ENCODE results near the gene CACNA1A.
"Not testable (repeated sequence)": the region's sequence is repeated elsewhere in the genome, so short reads cannot be mapped to it uniquely, and the experiment has no call there.

The CACNA1A gene

DNA sequence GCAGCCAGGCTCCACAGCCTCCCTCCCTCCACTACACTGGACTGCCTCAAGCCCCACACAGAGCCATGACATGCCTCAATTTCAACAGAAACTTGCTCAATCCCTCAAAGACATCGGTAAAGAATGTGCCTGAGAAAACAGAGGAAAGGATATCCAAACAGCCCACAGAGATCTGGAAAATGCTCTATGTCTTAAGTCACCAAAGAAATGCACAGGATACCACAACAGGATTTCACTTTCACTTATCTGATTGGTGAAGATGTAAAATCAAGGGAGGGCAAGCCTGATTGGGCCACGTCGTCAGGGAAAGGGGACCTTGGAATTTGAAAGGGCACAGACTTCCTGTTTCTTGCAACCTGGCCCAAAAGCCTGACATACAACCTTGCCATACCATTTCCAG, 14.2 kb downstream of the CACNA1A start:
- DNase-seq: no peak

DNA sequence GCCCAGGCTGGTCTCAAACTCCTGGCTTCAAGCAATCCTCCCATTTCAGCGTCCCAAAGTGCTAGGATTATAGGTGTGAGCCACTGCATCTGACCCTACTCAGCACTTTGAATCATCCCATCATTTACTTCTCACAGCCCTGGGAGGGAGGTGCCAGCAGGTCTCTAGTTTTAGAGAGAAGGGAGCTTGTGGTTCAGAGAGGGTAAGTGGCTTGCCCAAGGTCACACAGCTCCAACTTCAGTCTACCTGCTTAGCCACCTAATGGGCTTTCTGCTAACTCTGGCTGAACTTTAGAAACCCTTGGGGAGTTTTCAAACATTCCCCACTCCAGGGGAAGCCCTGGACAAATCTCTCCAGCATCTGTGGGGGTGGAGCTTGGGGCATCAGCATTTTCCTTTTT, 18.3 kb downstream of the CACNA1A start:
- DNase-seq: no peak

DNA sequence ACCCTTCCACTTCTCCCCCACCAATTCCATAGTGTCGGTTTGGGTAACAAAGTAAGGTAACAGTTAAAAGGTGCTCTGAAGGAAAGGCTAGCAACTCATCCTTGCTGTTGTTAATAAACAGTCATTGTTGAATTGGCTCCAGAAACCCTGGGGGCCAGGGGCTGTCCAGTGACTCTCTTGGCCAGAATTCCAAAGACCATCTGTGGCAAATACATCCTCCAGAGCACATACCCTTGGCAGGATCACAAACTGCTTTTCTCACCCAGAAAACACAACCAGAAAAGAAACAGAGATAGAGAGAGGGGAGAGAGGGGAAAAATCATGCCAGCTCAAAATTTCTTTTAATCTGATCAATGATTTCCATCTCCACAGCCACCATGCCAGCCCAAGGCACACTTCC, 22.1 kb downstream of the CACNA1A start:
- no peak for DNase-seq

DNA sequence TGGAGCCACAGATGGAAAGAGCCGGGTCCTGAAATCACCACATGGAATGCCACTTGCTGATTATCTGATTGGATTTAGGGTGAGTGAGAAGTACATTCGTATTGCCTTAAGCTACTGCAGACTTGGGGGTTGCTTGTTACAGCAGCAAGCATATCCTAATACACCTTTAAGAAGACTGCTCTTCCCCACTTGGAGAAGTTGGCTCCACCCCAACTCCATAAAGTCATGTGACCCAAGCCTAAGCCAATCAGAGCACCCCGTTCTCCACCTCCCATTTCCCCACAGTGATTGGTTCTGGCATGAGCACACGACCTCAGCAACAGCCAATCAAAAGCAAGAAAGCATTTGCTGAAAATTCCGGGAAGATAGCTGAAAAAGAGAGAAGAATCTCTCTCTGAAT, 23.1 kb downstream of the CACNA1A start:
- no peak for DNase-seq

DNA sequence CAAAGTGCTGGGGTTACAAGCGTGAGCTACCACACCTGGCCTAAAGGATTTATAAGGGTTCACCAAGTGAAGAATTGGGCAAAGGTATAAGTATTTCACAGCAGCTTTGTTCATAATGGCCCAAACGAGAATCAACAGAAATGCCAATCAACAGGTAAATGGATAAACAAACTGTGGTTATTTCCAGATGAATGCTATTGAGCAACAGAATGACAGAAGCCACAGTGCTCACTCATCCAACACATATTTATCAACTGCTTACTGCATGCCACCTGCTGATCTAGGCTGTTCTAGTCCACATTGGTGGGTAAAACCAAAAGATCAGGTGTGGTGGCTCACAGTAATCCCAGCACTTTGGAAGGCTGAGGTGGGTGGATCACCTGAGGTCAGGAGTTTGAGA, 27.7 kb downstream of the CACNA1A start:
- no peak for DNase-seq

DNA sequence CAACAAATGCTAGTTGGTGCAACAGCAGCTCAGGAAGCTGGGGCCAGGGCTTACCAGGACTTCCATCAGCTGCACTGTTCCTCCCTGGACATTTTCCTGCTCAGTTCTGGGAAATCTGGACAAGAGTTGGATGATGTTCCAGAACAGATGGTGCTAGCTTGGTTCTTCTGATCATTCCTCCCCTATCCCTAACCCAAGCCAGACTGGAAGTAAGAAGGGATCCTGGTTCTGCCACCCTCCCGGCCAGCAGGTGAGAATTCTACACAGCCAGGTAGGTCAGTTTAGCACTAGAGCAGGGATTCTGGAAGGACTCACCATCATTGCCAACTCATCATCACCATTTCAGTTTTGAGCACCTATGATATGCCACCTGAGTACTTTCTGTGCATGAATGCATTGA, 30.2 kb downstream of the CACNA1A start:
- no peak for DNase-seq

DNA sequence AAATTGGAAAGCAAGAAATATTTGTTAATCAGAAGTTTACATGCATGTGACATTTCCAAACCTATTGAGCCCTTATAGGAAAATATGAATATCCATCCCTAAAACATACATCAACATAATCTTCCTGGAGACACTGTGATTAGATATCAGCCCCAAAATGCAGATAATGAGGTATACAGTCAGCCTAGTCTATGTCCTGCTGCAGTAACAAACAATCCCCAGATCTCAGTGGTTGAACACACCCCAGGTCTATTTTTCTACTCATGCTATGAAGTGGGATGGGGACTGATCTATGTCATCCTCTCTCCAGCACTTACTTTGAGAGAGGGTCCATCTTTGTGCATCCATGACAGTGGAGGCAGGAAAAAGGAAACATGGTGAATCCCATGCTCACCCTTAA, 31.2 kb downstream of the CACNA1A start:
- DNase-seq: no peak

DNA sequence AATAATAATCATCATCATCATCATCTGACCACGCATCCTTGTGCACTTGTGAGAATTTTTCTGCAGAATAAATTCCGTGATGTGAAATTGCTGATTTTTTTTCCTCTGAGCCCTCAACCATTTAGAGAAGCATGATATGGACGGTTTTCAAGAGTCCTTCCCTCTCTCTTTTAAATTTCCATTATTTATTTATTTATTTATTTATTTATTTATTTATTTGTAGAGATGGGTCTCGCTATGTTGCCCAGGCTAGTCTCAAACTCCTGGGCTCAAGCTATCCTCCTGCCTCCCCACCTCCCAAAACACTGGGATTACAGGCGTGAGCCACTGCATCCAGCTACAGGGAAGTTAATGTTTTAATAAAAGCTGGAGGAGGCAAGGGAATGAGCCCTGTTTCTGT, 39.6 kb downstream of the CACNA1A start:
- no peak for DNase-seq

DNA sequence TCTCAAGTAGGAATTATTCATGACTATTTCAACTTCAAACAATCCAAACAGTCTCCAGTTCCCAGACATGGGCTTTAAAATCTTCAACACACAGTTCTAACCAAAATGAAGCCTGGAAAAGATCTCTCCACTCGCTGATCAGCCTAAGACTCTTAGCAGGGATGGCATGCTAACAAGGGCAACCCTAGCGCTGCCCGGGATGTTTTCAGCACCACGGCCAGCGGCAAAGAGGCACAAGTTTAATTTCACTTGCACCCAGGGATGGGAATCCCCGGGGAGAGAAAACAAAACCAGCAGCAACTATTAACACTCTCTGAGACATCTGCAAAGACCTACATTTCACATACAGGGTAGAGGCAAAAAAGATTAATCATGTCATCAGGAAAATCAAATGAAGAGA, 43.0 kb downstream of the CACNA1A start:
- peak in 1 of 2 donors; percentile 2 for DNase-seq

DNA sequence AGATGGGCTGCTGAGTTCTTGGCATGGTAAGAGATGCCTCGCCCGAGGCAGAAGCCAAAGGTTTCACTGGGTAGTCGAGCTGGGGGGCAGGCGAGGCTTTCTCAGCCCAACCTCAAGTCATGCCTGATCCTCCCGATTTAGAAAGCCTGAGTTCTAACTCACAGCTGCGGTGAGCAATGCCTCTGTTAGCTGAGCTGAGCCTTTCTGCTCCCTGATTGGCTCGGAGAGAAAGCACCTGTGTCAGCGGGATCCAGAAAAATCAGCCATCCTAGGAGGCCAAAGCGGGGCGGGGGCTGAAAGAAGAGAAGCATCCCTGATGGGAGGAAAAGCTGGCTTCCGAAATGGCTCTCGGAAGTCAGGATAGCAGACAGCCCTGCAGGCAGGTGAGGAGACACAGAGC, 44.7 kb downstream of the CACNA1A start:
- DNase-seq: no peak

DNA sequence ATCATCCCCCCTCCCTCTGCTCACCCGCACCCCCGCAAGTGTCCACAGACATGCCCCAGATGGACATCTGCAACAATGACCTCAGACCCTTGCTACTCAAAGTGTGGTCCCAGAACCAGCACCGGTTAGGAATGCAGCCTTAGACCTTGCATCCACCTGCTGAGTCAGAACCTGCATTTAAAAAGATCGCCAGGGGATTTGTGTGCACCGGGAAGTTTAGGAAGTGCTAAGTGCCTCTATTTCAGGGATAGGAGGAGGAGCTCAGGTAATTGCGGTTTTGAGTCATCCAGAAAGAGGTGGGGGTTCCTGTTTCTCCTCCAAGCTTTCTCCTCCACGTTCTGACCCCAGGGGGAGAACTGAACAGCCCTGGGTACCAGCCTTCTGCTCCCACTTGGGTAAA, 46.2 kb downstream of the CACNA1A start:
- DNase-seq: no peak

DNA sequence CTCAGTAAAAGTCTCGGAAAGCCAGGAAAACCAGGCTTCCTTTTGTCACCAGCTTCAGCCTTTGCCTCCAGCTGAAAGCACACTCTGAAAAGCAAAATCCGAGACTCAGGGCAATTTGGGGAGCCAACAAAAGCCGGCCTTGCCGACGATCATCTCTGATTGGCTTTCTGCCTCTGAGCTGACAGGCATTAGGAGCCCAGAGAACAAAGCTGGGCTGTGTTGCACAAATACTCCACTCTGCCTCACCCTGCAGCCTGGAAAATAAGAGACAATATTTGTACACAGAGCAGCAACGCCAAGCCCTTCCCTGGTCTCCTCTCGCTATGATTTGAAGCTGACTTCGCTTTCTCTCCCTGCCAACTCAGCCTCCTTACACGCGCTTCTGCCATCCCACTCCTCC, 46.9 kb downstream of the CACNA1A start:
- no peak for DNase-seq

DNA sequence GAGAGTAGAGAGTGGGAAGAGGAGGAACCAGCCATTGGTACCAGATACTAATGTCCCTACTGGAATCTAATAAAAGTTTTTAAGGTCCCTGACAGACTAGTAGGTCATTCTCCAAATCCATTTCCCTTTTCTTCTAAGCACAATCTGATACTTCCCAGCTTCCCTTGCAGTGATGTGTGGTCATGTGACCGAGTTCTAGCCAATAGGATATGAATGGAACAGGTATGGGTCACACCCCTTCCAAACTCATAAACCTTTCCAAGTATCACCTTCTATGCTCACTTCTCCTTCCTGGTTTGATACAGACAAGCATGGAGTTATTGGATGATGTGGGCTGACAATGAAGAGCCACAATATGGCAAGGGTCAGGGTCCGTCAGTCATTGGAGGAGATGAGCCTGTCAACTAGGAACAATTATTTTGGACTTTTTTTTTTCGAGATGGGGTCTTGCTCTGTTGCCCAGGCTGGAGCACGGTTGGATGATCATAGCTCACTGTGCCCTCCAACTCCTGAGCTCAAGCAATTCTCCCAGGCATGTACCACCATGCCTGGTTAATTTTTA, 54.8 kb downstream of the CACNA1A start:
- DNase-seq: no peak

DNA sequence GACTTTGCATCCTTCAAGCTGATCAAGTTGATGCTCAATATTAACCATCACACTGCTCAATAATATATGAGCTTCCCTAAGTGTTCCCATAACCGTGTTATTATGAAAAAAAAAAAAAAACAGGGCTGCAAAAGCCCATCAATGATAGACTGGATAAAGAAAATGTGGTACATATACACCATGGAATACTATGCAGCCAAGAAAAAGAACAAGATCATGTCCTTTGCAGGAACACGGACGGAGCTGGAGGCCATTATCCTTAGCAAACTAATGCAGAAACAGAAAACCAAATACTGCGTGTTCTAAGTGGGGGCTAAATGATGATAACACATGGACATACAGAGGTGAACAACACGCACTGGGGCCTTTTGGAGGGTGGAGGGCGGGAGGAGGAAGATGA, 58.3 kb downstream of the CACNA1A start:
- DNase-seq: no peak

DNA sequence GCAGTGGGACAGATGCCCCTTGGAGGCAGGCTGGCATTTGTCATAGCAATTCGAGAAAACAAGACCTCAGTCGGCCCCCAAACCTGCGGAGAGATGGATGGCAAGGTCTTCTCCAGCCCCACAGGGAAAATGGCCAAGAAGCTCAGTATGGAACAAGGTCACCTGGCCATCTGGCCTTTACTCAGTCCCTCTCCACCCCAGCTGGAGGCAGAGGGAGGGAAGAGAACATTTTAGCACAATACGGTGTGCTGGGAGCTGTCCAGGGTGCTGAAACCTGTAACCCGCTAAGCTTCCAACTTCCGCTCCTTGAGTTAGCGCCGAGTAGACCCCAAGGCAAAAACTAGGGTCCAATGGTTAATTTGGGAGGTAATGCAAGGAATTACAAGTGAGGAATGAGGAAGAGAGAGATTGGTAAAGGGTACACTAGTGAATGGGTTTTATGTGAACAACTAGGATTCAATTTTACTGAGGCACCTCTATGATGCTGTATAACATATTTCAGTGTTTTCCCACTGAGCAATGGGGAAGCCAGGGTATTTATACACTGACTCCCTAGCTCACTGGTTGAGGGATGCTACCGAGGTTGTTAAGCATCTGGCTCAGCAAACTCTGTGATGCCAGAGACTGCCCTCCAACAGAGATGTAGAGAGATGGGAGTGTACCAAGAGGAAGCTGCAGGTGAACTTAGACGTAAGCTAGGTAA, 64.3 kb downstream of the CACNA1A start:
- peak in 1 of 2 donors; percentile 15 for DNase-seq

DNA sequence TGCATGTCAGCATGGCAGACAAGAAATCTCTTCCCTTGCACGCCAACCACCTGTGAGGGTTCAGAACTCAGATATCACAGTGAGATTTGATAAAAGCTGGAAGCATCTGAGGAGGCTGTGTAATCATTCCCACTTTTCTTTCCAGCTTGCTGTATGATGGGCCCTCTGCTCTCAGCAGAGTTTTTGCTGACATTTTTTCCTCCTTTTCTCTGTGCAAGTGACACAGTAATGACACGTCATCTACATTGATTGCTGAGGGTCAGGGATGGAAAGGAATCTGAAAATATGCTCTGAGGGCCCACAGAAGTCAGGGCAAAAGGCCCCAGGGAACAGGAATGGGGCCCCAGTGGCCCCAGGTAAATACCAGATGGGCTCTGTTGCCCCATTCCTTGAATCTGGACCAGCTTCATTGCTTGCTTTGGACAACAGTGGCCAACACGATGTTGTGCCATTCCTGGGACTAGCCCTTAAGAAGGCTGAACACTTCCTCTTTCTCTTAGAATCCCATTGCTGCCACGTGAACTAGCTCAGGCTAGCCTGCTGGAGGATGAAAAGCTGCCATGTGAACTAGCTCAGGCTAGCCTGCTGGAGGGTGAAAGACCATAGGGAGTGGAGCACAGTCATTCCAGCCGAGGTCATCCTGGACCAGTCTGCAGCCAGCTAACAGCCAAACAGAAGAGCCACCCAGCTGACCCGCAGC, 68.2 kb downstream of the CACNA1A start:
- DNase-seq: no peak

DNA sequence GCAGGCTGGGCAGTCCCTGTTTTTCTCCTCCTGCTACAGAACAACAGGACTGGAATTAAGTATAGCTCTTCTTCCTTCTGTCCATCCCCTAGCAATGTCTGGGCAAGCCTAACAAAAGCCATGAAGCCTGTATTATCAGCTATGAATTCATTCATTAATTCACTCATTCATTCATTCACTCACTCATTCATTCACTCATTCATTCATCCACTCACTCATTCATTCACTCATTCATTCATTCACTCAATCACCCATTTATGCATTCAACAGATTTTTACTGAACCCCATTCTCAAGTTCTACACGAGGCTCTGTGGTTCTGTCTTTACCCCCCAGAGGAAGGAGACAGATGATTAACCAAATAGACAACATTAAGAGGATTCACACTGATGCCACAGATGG, 69.9 kb downstream of the CACNA1A start:
- no peak for DNase-seq

DNA sequence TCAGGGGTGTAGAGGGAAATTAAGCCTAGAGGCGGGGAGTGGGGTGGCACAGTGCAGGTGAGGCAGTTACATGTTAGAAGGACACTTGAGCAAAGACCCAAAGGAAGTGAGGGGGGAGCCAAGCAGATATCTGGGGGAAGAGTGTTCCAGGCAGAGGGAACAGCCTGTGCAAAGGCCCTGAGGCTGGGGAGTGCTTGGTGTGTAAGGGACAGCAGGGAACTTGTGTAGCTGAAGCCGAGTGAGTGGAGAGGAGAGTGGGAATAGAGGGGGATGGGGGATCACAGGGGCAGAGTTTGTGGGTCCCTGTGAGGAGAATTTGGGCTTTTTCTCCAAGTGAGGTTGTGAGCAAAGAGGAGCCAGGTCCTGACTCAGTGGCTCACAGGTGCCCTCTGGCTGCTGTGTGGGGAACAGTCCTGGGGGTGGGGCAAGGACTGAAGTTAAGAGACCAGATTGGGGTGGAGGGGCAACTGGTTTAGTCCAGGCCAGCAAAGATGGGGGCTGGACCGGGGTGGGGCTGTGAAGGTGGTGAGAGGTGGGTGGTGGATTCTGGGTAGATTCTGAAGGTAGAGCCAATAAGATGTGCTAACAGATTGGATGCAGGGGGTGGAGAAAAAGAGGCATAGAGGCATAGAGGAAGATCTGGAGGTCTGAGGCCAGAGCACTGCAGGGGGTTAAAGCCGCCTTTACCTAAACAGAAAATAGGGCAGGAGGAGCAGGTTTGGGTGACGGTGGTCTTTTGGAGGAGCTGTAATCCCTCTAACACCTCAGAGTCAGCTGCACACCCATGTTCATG, 75.3 kb downstream of the CACNA1A start:
- DNase-seq: peak; percentile 34 to 55

DNA sequence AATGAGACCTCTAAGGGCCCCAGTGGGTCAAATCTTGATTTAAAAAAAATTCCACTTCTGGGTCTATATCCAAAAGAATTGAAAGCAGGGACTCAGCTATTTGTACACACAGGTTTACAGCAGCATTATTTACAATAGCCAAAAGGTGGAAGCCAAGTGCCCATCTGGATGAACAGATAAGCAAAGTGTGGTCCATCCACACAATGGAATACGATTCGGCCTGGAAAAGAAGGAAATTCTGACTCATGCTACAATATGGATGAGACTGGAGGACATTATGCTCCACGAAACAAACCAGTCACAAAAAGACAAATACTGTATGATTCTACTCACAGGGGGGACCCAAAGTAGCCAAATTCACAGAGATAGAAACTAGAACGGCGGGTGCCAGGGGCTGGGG, 76.7 kb downstream of the CACNA1A start:
- no peak for DNase-seq

DNA sequence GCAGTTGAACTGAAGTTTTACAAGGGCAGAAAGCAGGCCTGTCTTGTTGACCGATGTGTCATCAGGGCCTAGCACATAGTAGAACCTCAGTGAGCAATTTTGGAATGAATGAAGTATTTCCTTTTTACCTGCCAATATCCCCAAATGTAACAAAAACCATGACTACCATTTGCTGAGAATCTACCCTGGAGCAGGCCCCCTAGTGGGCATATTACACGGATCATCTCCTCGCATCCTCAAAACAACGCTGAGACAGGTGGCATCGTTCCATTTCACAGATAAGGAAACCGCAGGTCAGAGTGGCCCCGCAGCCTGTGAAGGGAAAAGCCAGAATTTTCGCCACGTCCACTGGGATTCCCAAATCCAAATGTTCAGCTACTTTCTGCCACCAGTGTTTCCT, 77.9 kb downstream of the CACNA1A start:
- DNase-seq: no peak

DNA sequence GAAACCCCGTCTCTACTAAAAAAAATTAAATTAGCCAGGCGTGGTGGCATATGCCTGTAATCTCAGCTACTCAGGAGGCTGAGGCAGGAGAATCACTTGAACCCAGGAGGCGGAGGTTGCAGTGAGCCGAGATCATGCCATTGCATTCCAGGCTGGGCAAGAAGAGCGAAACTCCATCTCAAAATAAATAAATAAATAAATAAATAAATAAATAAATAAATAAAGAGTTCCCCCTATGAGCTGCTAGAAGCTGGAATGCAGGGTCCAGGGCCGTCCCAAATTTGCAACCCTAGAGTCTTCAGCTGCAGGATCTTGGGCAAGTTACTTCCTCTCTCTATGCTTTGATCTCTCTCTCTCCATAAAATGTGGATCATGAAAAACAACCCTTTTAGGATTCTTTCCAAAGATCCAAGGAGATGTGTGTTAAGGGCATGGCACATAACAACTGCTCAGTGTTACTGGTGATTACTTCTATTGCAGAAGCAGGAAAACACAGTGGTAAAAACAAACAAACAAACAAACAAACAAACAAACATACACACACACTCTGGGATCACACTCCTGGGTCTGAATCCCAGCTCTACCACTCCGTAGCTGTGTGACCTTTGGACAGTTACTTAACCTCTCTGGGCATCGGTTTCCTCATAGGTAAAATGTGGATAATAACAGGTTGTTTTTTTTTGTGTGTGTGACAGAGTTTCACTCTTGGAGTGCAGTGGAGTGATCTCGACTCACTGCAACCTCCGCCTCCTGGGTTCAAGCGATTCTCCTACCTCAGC, 78.8 kb downstream of the CACNA1A start:
- DNase-seq: no peak

DNA sequence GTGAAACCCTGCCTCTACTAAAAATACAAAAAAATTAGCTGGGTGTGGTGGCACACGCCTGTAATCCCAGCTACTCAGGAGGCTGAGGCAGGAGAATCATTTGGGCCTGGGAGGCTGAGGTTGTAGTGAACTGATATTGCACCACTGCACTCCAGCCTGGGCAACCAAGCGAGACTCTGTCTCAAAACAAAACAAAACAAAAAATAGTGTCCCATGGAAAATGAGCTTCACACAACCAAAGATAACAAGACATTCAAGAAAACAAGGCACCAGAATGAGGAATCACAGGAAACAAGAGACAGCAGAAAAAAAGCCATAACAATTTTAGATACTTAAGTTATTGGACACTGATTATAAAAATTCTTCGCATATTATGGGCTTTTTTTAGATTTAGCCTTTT, 80.4 kb downstream of the CACNA1A start:
- not testable (repeated sequence) for DNase-seq

DNA sequence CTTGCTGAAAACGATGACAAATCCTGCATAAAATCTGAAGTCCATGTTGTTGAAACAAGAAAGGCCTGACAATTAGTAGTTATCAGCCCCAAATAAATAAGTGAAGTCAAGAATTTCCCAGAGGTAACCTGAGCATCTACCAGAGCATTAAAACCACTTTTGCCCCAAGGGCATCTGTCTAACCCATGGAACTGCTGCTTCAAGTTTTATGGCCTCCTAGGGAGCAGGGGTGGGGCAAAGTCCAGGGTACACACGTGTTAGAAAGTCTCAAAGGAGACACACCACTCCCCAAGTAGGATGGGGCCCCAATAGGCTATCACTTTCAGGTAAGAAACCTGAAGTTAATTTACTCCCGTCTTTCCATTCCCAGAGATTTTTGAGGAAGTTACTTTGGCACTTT, 81.1 kb downstream of the CACNA1A start:
- no peak for DNase-seq
